ENCODE results near the gene SERINC5.
"Not testable (repeated sequence)": the region's sequence is repeated elsewhere in the genome, so short reads cannot be mapped to it uniquely, and the experiment has no call there.

Gene SERINC5

DNA sequence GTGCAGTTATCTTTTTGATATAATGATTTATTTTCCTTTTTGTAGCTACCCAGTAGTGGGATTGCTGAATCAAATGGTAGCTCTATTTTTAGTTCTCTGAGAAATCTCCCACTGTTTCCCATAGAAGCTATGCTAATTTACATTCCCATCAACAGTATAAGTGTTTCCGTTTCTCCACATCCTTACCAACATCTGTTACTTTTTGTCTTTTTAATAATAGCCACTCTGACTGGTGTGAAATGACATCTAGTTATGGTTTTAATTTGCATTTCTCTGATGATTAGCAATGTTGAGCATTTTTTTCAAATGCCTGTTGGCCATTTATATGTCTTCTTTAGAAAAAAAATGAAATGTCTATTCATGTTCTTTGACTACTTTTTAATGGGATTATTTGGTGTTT, 94.7 kb downstream of the SERINC5 start:
- DNase-seq: no peak

DNA sequence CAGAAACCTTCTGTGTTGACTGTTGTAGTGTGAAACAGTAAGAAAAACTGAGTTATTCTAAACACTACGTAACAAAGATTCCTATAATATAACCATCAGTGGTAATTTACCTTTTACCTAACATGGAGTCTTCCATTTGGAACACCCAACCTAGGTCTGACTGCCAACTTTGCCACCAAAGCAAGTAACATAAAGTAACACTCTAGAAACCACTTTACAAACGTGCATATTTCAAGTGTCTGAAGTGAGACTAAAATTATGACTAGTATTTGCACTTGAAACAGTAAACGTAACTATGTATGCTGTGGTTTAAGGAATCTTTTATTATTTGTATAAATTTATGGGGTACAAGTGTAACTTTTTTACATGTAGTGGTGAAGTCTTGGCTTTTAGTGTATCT, 95.6 kb downstream of the SERINC5 start:
- DNase-seq: no peak

GRCh38 chr5:80159133-80159815, 96.6 kb downstream of the SERINC5 start:
- DNase-seq: no peak

- DNase-seq: no peak
These were observed 99.7 kb downstream of the SERINC5 start for GRCh38 chr5:80156156-80156555.

- no peak for DNase-seq
These were observed 101.1 kb downstream of the SERINC5 start for GRCh38 chr5:80154749-80155148.

DNA sequence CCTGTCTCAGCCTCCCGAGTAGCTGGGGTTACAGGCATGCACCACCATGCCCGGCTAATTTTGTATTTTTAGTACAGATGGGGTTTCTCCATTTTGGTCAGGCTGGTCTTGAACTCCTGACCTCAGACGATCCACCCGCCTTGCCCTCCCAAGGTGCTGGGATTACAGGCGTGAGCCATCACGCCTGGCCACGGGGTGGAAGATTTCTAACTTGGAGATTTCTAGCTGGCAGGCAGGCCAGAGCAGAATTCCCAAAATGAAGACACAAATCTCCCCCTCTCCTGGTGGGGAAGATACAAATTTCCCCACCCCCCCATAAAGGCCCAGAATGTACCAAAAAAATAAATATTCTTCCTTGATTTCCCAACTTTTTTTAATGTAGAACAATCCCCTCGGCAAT, 101.6 kb downstream of the SERINC5 start:
- DNase-seq: not testable (repeated sequence)

- peak; percentile 9 to 21 for DNase-seq
These were observed 102.2 kb downstream of the SERINC5 start for GRCh38 chr5:80153586-80154126.

DNA sequence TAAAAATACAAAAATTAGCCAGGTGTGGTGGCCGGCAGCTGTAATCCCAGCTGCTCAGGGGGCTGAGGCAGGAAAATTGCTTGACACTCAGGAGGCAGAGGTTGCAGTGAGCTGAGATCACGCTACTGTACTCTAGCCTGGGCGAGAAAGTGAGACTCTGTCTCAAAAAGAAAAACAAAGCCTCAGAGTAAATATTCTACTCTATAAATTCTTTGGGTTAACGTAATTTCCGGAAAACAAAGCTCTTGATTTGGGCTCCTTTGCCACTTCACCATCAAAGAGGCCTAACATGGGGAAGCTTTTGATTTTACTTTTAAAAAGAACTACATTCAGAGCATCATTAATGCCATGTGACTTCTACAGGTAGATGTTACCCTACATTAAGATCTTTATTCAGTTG, 103.1 kb downstream of the SERINC5 start:
- DNase-seq: no peak

DNA sequence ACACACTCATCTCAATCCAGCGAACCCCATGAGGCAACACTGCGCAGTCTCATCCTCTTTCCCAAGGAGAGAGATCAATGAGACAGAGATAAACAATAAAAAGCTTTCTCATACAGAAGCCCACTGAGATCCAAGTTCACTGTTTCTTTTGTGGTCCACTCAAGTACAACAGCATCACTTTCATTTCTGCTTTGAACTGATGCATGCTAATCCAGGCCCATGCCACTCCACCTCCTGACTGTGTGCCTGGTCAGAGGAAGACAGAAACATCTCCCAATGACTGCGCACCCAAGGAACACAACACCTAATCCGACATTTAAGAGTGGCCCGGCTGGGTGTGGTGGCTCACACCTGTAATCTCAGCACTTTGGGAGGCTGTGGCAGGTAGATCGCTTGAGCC, 104.0 kb downstream of the SERINC5 start:
- DNase-seq: no peak

- no peak for DNase-seq
These were observed 105.1 kb downstream of the SERINC5 start for GRCh38 chr5:80150731-80151130.

GRCh38 chr5:80149161-80149609, 106.7 kb downstream of the SERINC5 start:
- peak; percentile 75 to 89 for DNase-seq

- DNase-seq: no peak
These were observed 108.6 kb downstream of the SERINC5 start for GRCh38 chr5:80147119-80147815.

GRCh38 chr5:80146046-80146445, 109.8 kb downstream of the SERINC5 start:
- no peak for DNase-seq

DNA sequence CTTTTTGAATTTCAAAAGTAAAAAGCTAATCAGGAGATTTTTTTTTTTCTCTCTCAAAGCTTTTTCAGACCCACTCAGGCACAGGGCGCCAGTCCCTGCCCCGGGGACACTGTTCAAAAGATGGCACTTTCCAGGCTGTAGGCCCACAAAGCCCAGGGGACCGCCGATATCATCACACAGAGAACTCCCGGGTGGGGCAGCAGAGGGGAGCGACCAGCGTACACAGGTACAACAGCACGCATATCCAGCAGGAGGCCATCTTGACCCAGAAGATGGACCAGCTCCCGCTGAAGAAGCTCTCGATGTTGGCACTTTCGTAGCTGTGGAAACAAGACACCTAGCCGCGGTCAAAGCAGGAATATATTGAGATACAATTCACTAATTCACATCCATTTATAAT, 112.4 kb downstream of the SERINC5 start:
- no peak for DNase-seq

GRCh38 chr5:80142996-80143395, 112.9 kb downstream of the SERINC5 start:
- DNase-seq: no peak

DNA sequence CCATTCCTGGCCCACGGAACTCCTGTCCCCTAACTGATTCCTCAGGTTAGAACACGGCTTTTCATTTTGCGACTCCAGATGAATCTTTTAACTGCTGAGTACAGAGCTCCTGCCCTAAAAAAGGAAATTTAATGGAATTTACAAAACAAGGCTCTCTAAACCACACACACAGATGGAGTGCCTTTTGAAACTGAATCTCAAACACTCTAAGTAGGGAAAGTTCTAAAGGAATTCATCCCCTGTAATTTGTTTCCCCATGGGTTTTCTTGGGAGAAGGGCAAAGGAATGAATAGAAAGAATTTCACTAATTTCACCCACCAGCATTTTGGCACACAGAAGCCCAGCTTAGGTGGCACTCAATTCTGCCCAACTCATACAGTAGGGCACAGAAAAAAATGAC, 114.2 kb downstream of the SERINC5 start:
- DNase-seq: no peak

DNA sequence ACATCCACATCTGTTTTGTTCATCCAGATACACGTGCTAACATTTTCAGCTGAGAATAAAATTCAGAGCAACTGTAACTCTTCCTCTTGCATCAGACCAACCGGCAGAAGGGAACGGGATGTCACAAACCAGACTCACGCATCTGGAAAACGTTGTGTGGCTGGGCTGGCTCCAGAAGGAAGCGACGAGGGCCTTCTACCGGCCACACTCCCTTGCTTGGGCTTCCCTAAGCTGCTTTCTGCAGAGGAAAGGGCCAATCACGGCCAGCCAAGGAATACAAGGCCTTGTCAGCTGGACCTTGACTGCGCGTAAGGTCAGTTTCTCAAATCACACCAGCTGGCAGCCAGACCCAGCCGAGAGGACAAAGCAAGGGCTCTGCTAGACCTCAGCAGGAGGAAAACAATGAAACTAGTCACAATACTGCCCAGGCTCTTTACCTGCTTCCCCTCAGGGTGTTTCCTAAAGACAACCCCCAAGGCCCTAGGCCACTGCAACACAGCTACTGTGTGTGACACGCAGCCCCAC, 114.6 kb downstream of the SERINC5 start:
- DNase-seq: no peak

GRCh38 chr5:80140496-80140895, 115.4 kb downstream of the SERINC5 start:
- no peak for DNase-seq

DNA sequence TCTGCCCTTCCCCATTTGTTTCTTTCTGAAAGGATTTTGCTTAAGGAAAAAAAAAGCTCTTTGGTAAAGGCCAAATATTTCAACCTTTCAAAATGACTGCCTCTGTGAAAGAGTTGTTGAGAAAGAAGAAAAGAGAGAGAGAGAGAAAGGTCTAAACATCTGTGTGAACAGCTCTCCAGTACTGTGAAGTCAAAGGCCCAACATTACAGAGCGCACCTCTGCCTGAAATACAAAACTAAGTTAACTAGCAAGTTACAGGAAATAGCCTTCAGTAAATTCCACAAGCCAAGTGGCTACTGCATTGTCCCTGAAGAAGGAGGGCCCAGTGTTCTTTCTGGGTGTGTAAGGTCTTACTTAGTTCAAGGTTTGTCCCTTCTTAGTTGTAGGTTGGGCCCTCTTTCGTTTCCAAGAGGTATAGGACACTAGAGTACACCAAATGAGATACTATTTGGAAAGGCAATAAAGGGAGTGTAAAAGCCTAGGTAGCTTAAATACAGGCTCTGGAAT, 116.3 kb downstream of the SERINC5 start:
- DNase-seq: no peak

DNA sequence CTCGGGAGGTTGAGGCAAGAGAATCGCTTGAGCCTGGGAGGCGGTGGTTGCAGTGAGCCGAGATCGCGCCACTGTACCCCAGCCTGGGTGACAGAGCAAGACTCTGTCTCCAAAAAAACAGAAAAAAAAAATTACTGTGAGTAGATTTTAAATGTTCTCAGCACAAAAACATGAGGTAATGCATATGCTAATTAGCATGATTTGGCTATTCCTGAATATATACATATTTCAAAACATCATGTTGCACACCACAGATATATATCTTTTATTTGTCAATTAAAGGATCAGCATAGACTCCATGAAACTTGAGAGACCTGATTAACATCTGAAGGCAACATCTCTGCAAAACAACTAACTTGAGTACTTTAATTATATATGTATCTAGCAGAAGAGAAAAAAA, 117.4 kb downstream of the SERINC5 start:
- DNase-seq: no peak

DNA sequence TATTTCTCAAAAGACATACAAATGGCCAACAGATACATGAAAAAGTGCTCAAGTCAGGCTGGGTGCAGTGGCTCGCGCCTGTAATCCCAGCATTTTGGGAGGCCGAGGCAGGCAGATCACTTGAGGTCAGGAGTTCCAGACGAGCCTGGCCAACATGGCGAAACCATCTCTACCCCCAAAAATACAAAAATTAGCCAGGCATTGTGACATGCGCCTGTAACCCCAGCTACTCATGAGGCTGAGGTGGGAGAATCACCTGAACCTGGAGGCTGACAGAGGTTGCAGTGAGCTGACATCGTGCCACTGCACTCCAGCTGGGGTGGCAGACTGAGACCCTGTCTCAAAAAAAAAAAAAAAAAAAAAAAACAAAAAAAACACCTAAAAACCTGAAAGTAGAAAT, 119.0 kb downstream of the SERINC5 start:
- not testable (repeated sequence) for DNase-seq

- no peak for DNase-seq
These were observed 121.0 kb downstream of the SERINC5 start for GRCh38 chr5:80134876-80135275.

GRCh38 chr5:80129146-80129545, 126.7 kb downstream of the SERINC5 start:
- DNase-seq: no peak

DNA sequence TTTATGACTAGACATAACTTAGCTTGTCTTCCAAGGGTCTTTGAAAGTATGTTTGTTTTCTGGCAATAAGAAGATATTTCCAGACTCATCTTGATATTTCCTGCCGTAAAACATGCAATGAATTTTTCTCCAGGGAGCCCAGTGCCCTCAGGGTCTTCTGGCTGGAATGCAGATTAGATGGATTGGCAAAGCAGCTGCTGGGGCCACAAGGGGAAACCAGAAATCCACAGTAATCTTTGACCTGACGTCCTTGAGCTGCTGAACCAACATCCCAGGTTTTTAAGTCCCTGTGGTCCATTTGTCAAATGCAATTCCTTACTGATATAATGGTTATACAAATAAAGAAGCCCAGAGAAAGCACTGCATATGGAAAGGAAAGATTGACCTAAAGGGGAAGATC, 127.7 kb downstream of the SERINC5 start:
- DNase-seq: no peak

Data from NCI-H2081 (cell line).